Mammary epithelial cell (primary cell): ENCODE measurements around the gene NXF1.

Experiments used
- CTCF ChIP-seq, 2 donors: IDR thresholded peaks in 1 of 2; conservative IDR thresholded peaks in 1 of 2; 2 replicates each; pipeline ENCODE4 v1.5.1; 2011 to 2012; ENCODE audit warnings: inconsistent platforms in 2 of 2, low read length in 2 of 2, mild to moderate bottlenecking in 2 of 2, control low read depth in 1 of 2, low read depth in 1 of 2; ENCODE audit not compliant: insufficient read depth in 1 of 2; ENCODE audit errors: extremely low read depth in 1 of 2
- EZH2 ChIP-seq: IDR thresholded peaks from 2 replicates; pipeline ENCODE4 v1.6.1; 2012; ENCODE audit warnings: low read length, inconsistent platforms, borderline replicate concordance

- TF ChIP-seq CTCF (conservative IDR thresholded peaks at IDR 0.05 in 1 of 2, IDR thresholded peaks at IDR 0.05 in 1 of 2; ENCODE audit: extremely low read depth in 1 of 2, insufficient read depth in 1 of 2, low read depth in 1 of 2, low read length in 2 of 2) (no peak), EZH2 (no peak)
These were observed 45.9 kb upstream of the NXF1 start for GRCh38 chr11:62850911-62851806.
